ENCODE measurements around the gene FOXO4.
A peak's percentile ranks its signal among the peaks of the same experiment; 100 is the strongest.

FOXO4 gene

DNA sequence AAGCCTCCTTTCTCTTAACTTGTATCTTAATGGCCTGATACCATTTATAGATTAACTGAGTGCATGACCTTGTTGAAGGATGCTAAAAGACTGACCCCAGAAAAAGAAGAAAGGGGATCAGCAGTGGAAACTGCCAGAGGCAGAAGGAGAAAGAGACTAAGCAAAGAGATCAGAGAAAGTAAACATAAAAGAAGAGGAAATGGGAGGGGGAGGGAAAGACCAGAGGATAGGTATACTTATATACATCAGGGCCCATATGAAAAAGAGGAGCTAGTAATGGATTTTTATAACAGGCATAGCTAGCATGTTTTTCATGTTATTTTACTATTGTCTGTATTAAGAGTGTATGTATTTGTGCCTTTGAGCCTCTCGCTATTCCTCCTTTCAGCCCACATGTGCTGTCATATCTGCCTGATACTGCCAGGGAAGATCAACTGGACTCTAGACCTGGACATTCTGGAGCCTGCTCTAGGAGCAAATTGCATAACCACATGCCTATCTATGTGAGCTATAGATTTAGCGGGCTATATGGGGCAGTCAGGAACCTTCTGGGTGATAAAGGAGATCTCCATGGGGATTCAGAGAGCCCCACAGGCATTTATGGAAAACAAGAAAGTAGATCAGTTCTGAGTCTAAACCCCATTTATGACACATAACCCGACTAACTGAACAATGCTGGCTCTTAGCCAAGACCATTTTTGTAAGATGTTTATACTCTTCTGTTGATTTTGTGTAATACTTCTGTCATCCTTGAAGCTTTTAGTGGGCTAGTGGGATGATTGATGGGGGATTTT is 14.1 kb upstream of the FOXO4 start:
- H3K27me3 ChIP-seq (replicated peaks): no peaks in the 10 kb centered on the region
- no peak overlapping the region for H3K4me3 ChIP-seq (ENCODE audit: low read depth, low read length)
- H3K27ac ChIP-seq: no peak overlapping the region
- TF ChIP-seq, protein P1, sequence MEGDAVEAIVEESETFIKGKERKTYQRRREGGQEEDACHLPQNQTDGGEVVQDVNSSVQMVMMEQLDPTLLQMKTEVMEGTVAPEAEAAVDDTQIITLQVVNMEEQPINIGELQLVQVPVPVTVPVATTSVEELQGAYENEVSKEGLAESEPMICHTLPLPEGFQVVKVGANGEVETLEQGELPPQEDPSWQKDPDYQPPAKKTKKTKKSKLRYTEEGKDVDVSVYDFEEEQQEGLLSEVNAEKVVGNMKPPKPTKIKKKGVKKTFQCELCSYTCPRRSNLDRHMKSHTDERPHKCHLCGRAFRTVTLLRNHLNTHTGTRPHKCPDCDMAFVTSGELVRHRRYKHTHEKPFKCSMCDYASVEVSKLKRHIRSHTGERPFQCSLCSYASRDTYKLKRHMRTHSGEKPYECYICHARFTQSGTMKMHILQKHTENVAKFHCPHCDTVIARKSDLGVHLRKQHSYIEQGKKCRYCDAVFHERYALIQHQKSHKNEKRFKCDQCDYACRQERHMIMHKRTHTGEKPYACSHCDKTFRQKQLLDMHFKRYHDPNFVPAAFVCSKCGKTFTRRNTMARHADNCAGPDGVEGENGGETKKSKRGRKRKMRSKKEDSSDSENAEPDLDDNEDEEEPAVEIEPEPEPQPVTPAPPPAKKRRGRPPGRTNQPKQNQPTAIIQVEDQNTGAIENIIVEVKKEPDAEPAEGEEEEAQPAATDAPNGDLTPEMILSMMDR (IDR thresholded peaks at IDR 0.05; ENCODE audit: low read depth, low read length, missing control alignments): no peak
- in situ Hi-C loops (cut with HindIII; ENCODE audit: low pct_ligation_motif_present, low sequenced_read_pairs): no loop called here
- peak; percentile 18 for DNase-seq
- no peaks in the 10 kb centered on the region for H3K36me3 ChIP-seq (replicated peaks)

DNA sequence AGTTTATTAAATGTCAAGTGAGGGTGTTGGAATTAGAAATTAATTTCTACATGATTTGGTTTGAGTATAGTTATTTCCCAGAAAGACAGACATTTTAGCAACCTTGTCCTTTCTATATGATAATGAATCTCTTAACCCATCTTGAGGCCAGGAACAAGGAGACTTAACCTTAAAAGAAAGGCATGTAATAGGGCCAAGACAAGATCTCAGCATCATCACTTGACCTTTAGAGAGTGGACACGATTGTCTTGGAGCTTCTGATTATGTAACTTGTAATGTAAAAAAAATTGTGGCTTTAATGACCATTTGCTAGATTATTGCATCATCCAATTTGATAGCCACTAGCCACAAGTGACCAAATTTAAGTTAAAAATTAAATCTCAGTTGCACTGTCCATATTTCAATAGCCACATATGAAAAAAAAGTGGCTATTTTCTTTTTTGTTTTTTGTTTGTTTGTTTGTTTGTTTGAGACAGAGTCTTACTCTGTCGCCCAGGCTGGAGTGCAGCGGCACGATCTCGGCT is 13.5 kb upstream of the FOXO4 start:
- in situ Hi-C loops (cut with HindIII; ENCODE audit: low pct_ligation_motif_present, low sequenced_read_pairs): no loop called here
- Histone ChIP-seq H3K36me3 (replicated peaks) (no peaks in the 10 kb centered on the region), H3K27ac (no peak overlapping the region), H3K4me3 (ENCODE audit: low read depth, low read length) (no peak overlapping the region), H3K27me3 (replicated peaks) (no peaks in the 10 kb centered on the region)
- TF ChIP-seq, protein P1 (IDR thresholded peaks at IDR 0.05; ENCODE audit: low read depth, low read length, missing control alignments): no peak
- no peak for DNase-seq

DNA sequence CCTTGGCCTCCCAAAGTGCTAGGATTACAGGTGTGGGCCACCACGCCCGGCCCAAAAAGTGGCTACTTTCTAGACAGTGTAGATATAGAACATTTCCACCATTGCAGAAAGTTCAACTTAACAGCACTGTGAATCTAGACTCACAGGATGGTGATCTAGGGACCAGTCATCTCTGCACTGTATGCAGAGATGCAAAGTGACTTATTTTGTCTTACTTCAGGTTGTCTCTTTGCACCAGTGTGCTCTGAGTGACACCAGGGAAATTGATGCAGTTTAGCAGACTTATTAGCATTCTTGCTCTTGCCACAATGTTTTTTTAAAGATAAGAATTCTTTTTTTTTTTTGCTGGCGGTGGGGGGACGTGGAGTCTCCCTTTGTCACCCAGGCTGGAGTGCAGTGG is 12.8 kb upstream of the FOXO4 start:
- DNase-seq: no peak
- in situ Hi-C loops (cut with HindIII; ENCODE audit: low pct_ligation_motif_present, low sequenced_read_pairs): no loop called here
- Histone ChIP-seq H3K27me3 (replicated peaks) (no peaks in the 10 kb centered on the region), H3K27ac (no peak overlapping the region), H3K36me3 (replicated peaks) (no peaks in the 10 kb centered on the region), H3K4me3 (ENCODE audit: low read depth, low read length) (no peak overlapping the region)
- TF ChIP-seq, protein P1 (IDR thresholded peaks at IDR 0.05; ENCODE audit: low read depth, low read length, missing control alignments): no peak

DNA sequence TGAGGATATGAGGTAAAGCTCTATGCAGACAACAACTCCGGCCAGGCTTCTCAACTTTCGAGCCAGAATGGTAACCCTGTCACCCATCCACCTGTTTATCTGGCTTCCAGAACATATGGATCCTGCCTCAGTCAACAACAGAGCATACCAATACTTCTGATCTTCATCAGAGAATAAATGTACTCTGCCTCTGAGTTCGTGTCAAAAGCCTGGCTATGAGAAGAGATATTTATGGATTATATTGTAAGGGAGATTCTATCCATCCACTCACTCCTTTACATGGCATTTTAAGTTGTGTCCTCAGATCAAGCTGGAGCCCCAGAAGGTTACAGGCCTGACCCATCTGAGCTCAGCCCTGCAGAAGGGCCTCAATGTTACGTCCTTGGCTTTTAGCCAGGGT is 9.8 kb upstream of the FOXO4 start:
- TF ChIP-seq, protein P1 (IDR thresholded peaks at IDR 0.05; ENCODE audit: low read depth, low read length, missing control alignments): no peak
- Histone ChIP-seq H3K36me3 (replicated peaks) (no peaks in the 10 kb centered on the region), H3K27ac (no peak overlapping the region), H3K4me3 (ENCODE audit: low read depth, low read length) (no peak overlapping the region), H3K27me3 (replicated peaks) (no peaks in the 10 kb centered on the region)
- in situ Hi-C loops (cut with HindIII; ENCODE audit: low pct_ligation_motif_present, low sequenced_read_pairs): no loop called here
- no peak for DNase-seq

DNA sequence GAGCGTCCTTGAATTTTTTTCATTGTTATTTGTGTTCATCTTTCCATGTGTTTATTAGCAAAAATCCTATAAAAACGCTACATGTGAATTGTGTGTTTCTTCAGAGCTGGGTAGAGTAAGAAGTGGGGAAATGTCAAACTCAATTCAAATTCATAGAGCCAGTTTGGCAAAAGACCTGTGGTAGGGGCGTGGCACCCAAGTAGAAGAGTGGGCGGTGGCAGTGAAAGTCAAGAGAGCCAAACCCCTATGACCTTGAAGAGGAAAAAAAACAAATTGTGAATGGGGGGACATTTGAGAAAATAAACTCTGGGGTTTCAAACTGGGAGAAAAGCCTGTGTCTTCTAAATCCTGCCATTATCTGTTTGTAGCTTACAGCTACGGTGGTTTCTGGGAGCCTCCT is 4.4 kb upstream of the FOXO4 start:
- H3K36me3 ChIP-seq (replicated peaks): no peaks in the 10 kb centered on the region
- H3K27me3 ChIP-seq (replicated peaks): no peaks in the 10 kb centered on the region
- no peak for DNase-seq
- H3K4me3 ChIP-seq (ENCODE audit: low read depth, low read length): no peak overlapping the region
- in situ Hi-C loops (cut with HindIII; ENCODE audit: low pct_ligation_motif_present, low sequenced_read_pairs): no loop called here
- H3K27ac ChIP-seq: no peak overlapping the region
- TF ChIP-seq, protein P1 (IDR thresholded peaks at IDR 0.05; ENCODE audit: low read depth, low read length, missing control alignments): no peak
